ENCODE measurements around the gene LNX1.

DNA sequence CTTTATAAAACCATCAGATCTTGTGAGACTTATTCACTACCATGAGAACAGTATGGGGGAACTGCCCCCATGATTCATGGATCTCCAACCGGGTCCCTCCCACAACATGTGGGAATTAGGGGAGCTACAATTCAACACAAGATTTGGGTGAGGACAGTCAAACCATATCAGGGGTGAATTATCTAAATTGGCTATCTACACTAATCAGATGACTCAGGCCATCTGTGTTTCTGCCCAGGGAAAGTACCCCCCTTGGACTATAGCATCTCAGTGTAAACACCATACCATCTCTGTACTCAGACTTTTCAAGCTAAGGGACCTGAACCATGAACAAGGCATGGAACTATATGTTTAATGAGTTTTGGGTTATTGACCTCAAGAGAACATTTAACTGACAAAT is 76.8 kb downstream of the LNX1 start:
- TF ChIP-seq, protein P1, sequence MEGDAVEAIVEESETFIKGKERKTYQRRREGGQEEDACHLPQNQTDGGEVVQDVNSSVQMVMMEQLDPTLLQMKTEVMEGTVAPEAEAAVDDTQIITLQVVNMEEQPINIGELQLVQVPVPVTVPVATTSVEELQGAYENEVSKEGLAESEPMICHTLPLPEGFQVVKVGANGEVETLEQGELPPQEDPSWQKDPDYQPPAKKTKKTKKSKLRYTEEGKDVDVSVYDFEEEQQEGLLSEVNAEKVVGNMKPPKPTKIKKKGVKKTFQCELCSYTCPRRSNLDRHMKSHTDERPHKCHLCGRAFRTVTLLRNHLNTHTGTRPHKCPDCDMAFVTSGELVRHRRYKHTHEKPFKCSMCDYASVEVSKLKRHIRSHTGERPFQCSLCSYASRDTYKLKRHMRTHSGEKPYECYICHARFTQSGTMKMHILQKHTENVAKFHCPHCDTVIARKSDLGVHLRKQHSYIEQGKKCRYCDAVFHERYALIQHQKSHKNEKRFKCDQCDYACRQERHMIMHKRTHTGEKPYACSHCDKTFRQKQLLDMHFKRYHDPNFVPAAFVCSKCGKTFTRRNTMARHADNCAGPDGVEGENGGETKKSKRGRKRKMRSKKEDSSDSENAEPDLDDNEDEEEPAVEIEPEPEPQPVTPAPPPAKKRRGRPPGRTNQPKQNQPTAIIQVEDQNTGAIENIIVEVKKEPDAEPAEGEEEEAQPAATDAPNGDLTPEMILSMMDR (IDR thresholded peaks at IDR 0.05; ENCODE audit: insufficient read depth, low read depth, low read length) = no peak
- TF ChIP-seq EZH2 (IDR thresholded peaks at IDR 0.05; ENCODE audit: insufficient read depth, low read length) = no peak
